Epithelial cell of proximal tubule (primary cell): Measurements from ENCODE around the gene RANBP10. TPM values are rescaled to one million over a fixed set of nuclear protein-coding genes. Genes with fewer than 3 reads are reported as not detected.
"Not testable (repeated sequence)": the region's sequence is repeated elsewhere in the genome, so short reads cannot be mapped to it uniquely, and the experiment has no call there.

Source experiments
- DNase-seq: peaks from one replicate; pipeline ENCODE4 v3.0.0-alpha.2; 2011; ENCODE audit warnings: low read depth
- H3K4me3 ChIP-seq: 2 replicates; pipeline ENCODE4 v1.5.1; 2011; ENCODE audit warnings: low read depth, mild to moderate bottlenecking, low read length
- total RNA-seq: library from RNA; depleted of rRNA; stranded (reverse); fragments of >200 nt; gene quantifications from 2 replicates; pipeline ENCODE4 v1.2.3, GENCODE V29; 2015
- TF ChIP-seq, protein P1 (sequence below): conservative IDR thresholded peaks from 2 replicates; pipeline ENCODE4 v1.5.1; 2012; ENCODE audit warnings: low read depth, mild to moderate bottlenecking, low read length

Gene RANBP10
- total RNA-seq, 1 donor from 2014 or later: 4.0 TPM

DNA sequence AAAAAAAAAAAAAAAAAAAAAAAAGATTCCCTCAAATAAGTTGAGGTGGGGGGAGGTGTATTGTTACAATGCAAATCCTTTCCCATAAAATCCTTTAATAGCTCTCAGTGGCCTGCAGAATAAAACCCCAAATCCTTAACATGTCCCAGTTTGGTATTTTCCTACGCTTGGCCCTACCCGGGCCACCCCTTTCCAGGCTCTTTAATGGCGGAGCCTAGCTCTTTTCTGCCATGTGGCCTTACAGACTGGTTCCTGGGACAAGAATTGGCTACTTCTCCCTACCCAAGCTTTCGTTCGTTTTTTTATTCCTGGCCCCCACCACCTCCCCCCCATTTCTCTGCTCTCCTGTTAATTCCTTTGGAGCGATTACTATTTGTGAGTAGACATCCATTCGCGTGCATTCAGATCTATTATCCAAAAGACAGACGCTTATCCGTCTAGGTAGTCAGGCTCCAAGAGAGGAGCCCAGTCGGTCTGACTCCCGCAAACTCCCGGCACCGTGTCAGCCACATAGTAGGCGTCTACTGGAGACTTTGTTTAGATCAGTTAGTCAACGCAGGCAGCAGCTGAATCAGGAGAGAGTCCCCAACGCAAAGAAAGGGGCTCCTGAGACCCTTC, 34.9 kb upstream of the RANBP10 start:
- DNase-seq: no peak
- peak overlapping the region; percentile 92 for H3K4me3 ChIP-seq
- TF ChIP-seq, protein P1, sequence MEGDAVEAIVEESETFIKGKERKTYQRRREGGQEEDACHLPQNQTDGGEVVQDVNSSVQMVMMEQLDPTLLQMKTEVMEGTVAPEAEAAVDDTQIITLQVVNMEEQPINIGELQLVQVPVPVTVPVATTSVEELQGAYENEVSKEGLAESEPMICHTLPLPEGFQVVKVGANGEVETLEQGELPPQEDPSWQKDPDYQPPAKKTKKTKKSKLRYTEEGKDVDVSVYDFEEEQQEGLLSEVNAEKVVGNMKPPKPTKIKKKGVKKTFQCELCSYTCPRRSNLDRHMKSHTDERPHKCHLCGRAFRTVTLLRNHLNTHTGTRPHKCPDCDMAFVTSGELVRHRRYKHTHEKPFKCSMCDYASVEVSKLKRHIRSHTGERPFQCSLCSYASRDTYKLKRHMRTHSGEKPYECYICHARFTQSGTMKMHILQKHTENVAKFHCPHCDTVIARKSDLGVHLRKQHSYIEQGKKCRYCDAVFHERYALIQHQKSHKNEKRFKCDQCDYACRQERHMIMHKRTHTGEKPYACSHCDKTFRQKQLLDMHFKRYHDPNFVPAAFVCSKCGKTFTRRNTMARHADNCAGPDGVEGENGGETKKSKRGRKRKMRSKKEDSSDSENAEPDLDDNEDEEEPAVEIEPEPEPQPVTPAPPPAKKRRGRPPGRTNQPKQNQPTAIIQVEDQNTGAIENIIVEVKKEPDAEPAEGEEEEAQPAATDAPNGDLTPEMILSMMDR: no peak

DNA sequence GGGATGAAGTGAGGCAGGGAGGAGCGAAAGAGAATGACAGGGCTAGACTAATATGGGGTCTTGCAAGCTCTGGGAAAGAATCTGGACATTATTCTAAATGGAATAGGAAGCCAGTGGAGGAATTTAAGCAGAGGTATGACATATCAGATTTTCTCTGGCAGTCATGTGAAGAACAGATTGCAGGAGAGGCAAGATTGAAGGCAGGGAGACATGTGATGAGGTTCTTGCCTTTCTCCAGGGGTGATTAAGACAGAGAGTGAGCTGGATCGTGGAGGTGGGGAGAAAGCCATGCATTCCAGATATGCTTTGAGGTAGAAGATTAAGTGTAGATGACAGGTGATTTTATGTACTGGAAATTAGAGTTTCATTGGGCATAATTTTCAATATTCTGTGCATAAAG, 31.5 kb upstream of the RANBP10 start:
- TF ChIP-seq, protein P1: no peak

DNA sequence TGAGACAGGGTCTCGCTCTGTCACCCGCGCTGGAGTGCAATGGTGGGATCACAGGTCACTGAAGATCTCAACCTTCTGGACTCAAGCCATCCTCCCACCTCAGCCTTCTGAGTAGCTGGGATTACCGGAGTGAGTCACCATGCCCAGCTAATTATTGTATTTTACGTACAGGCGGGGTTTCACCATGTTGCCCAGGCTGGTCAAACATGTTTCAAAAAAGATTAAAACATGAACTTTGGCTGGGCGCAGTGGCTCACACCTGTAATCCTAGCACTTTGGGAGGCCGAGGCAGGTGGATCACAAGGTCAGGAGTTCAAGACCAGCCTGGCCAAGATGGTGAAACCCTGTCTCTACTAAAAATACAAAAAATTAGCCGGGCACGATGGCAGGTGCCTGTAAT, 30.8 kb upstream of the RANBP10 start:
- DNase-seq, H3K4me3 ChIP-seq: not testable (repeated sequence)

More for the DNA sequence above, 31.5 kb upstream of the RANBP10 start:
- no peak overlapping the region for H3K4me3 ChIP-seq
- no peak for DNase-seq

DNA sequence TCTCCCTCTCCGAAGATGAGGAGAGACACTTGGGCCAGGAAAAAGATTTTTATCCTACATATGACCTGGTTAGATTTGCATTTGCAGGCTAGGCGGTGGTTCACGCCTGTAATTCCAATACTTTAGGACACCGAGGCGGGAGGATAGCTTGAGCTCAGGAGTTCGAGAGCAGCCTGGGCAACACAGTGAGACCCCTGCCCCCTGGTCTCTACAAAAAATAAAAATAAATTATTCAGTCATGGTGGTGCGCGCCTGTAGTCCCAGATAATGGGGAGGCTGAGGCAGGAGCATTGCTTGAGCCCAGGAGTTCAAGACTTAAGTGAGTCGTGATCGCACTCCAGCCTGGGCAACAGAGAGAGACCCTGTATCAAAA, 27.9 kb upstream of the RANBP10 start:
- peak overlapping the region; percentile 84 for H3K4me3 ChIP-seq
- TF ChIP-seq, protein P1: no peak
- no peak for DNase-seq

DNA sequence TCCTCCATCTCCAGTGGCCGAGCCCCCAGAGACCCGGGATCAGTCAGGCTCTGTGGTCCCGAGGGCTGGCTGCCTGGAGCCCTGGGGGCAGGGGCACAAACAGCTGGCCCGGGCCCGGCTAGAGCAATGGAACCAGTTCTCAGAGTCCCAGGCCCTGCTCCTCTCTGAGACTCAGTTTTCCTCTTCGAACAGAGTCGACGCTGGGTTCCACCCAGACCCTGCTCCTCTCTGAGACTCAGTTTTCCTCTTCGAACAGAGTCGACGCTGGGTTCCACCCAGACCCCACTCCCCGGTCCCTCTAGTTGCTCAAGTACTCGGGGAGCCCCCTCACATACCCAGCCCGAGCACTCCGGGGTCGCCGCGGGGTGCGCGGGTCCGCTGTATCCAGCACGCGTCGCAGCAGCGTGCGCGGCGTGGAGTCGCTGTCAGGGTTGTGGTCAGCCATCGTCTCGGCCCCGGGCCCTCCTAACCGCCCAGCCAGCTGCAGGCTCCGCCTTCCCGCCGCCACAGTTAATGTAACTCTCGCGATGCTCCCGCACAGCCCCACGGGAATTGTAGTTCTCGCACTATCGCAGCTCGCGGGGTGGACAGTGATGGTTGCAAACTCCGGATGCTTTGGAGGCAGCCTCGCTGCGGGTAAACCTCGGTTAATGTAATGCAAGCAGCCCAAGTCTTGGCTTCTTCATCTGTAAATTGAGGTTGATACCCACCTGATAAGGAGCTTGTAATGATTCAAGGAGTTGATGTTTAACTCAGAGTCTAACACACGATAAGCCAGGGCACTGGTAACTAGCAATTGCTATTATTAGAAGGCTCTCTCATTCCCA, 27.3 kb upstream of the RANBP10 start:
- H3K4me3 ChIP-seq: peak overlapping the region; percentile 84
- TF ChIP-seq, protein P1: no peak
- no peak for DNase-seq

DNA sequence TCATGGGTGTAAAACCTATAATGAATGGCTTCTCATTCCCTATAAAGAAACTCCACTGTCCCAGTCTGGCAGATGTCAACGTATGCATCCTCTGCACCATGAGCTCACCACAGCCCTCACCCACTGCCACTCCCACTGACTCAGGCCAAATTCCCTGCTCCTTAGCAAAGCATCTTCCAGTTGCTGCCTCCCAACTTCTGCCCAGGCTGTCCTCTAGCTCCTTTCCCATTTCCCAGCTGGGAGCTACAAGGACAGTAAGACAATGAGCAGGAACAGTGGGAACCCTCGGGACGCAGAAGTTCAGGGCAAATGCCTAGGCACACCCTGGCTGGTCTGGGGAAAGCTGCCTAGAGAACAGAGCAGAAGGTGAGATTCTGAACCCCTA, 26.7 kb upstream of the RANBP10 start:
- TF ChIP-seq, protein P1: no peak
- peak overlapping the region; percentile 84 for H3K4me3 ChIP-seq
- DNase-seq: no peak

DNA sequence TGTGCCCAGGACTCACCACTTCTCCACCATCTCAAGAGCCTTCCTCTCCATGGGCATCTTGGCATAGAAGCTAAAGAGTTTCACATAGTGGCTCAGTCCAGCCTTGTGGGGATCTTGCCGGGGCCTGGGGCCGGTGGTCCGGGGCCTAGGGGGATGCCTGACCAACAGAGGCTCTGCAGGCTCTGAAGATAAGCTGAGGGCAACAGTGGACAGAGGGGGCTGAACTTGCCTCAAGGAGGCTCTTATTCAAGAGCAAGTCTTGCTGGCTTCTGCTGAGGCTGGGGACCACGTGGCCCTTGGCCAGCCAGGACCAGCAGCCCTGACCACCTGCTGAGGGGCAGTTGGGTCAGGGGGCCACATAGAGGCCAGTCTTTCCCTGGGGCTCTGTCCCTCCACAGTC, 22.3 kb upstream of the RANBP10 start:
- TF ChIP-seq, protein P1: no peak
- no peak for DNase-seq
- H3K4me3 ChIP-seq: no peak overlapping the region
